ENCODE measurements around the gene F13A1.
"Not testable (repeated sequence)": the region's sequence is repeated elsewhere in the genome, so short reads cannot be mapped to it uniquely, and the experiment has no call there.

Gene F13A1

GRCh38 chr6:6317825-6318733 lies 2.4 kb downstream of the F13A1 start:
- in situ Hi-C loops (cut with MboI; ENCODE audit: low sequenced_read_pairs), result no loop called here

- in situ Hi-C loops (cut with MboI; ENCODE audit: low sequenced_read_pairs), result no loop called here
Observed at GRCh38 chr6:6317386-6317785, 3.1 kb downstream of the F13A1 start.

- in situ Hi-C loops (cut with MboI; ENCODE audit: low sequenced_read_pairs), result no loop called here
Observed at GRCh38 chr6:6315660-6316059, 4.8 kb downstream of the F13A1 start.

- in situ Hi-C loops (cut with MboI; ENCODE audit: low sequenced_read_pairs), result no loop called here
Observed at GRCh38 chr6:6314596-6314995, 5.9 kb downstream of the F13A1 start.

- in situ Hi-C loops (cut with MboI; ENCODE audit: low sequenced_read_pairs), result no loop called here
Observed at GRCh38 chr6:6312901-6313441, 7.5 kb downstream of the F13A1 start.

GRCh38 chr6:6305575-6305974 lies 14.9 kb downstream of the F13A1 start:
- in situ Hi-C loops (cut with MboI; ENCODE audit: low sequenced_read_pairs), result no loop called here

GRCh38 chr6:6300383-6300782 lies 20.1 kb downstream of the F13A1 start:
- in situ Hi-C loops (cut with MboI; ENCODE audit: low sequenced_read_pairs), result not testable (repeated sequence)

- in situ Hi-C loops (cut with MboI; ENCODE audit: low sequenced_read_pairs), result no loop called here
Observed at GRCh38 chr6:6293317-6293716, 27.1 kb downstream of the F13A1 start.

GRCh38 chr6:6287415-6287814 lies 33.0 kb downstream of the F13A1 start:
- in situ Hi-C loops (cut with MboI; ENCODE audit: low sequenced_read_pairs), result no loop called here

- in situ Hi-C loops (cut with MboI; ENCODE audit: low sequenced_read_pairs), result no loop called here
Observed at GRCh38 chr6:6285679-6286078, 34.8 kb downstream of the F13A1 start.

GRCh38 chr6:6284221-6284966 lies 36.1 kb downstream of the F13A1 start:
- in situ Hi-C loops (cut with MboI; ENCODE audit: low sequenced_read_pairs), result no loop called here

- in situ Hi-C loops (cut with MboI; ENCODE audit: low sequenced_read_pairs), result no loop called here
Observed at GRCh38 chr6:6283746-6284145, 36.7 kb downstream of the F13A1 start.

GRCh38 chr6:6282716-6283115 lies 37.7 kb downstream of the F13A1 start:
- in situ Hi-C loops (cut with MboI; ENCODE audit: low sequenced_read_pairs), result no loop called here

GRCh38 chr6:6277413-6277812 lies 43.0 kb downstream of the F13A1 start:
- in situ Hi-C loops (cut with MboI; ENCODE audit: low sequenced_read_pairs), result no loop called here

GRCh38 chr6:6270948-6271535 lies 49.4 kb downstream of the F13A1 start:
- in situ Hi-C loops (cut with MboI; ENCODE audit: low sequenced_read_pairs), result no loop called here

GRCh38 chr6:6260196-6260722 lies 60.2 kb downstream of the F13A1 start:
- in situ Hi-C loops (cut with MboI; ENCODE audit: low sequenced_read_pairs), result no loop called here

- in situ Hi-C loops (cut with MboI; ENCODE audit: low sequenced_read_pairs), result no loop called here
Observed at GRCh38 chr6:6256886-6257285, 63.6 kb downstream of the F13A1 start.

- in situ Hi-C loops (cut with MboI; ENCODE audit: low sequenced_read_pairs), result no loop called here
Observed at GRCh38 chr6:6256259-6256658, 64.2 kb downstream of the F13A1 start.

- in situ Hi-C loops (cut with MboI; ENCODE audit: low sequenced_read_pairs), result no loop called here
Observed at GRCh38 chr6:6251555-6252280, 68.7 kb downstream of the F13A1 start.

- in situ Hi-C loops (cut with MboI; ENCODE audit: low sequenced_read_pairs), result no loop called here
Observed at GRCh38 chr6:6248651-6249050, 71.8 kb downstream of the F13A1 start.

- in situ Hi-C loops (cut with MboI; ENCODE audit: low sequenced_read_pairs), result no loop called here
Observed at GRCh38 chr6:6246544-6246943, 73.9 kb downstream of the F13A1 start.
